PC-9 (cell line): Measurements from ENCODE around the gene SUN1. TPM values are rescaled to one million over a fixed set of nuclear protein-coding genes. Genes with fewer than 3 reads are reported as not detected.
A peak's percentile ranks its signal among the peaks of the same experiment; 100 is the strongest.

ENCODE experiments used
- BruUV-seq: library from RNA; stranded (reverse); fragments of 400-500 nt; replicated peaks from 2 replicates; lab custom pipeline; 2021; lab: Mats Ljungman, UMichigan
- CTCF ChIA-PET: fragments of 300-600 bp; sonication (Branson Sonifier 250); formaldehyde crosslinking; loops from one replicate; lab custom pipeline; 2022; ENCODE audit warnings: antibody characterized with exemption; lab: Charles Lee
- POLR2A ChIA-PET: fragments of 300-600 bp; sonication (Branson Sonifier 250); formaldehyde crosslinking; loops from one replicate; lab custom pipeline; 2022; ENCODE audit warnings: antibody characterized with exemption; ENCODE audit not compliant: unreplicated experiment; lab: Charles Lee
- DNase-seq, 2 experiments: peaks; one replicate each; pipeline versions ENCODE4 v3.0.0 to v3.0.0-alpha.2; 2015 to 2022; ENCODE audit warnings: mixed read lengths in 1 of 2
- H2AFZ ChIP-seq: fragments of 200-600 bp; sonication (generic); 2 replicates; pipeline ENCODE4 v1.8.1; 2017; ENCODE audit warnings: antibody characterized with exemption
- H3F3A ChIP-seq: fragments of 200-600 bp; sonication (generic); 2 replicates; pipeline ENCODE4 v1.8.1; 2017; ENCODE audit warnings: antibody characterized with exemption, mild to moderate bottlenecking, low read depth; ENCODE audit not compliant: insufficient read depth
- H3K27ac ChIP-seq: fragments of 200-600 bp; sonication (generic); 2 replicates; pipeline ENCODE4 v1.6.1; 2016; ENCODE audit warnings: mixed run types
- H3K27me3 ChIP-seq: fragments of 200-600 bp; sonication (generic); 2 replicates; pipeline ENCODE4 v1.6.1; 2016; ENCODE audit warnings: low read depth, mixed run types; ENCODE audit not compliant: insufficient read depth
- H3K36me3 ChIP-seq: fragments of 200-600 bp; sonication (generic); 2 replicates; pipeline ENCODE4 v1.6.1; 2016; ENCODE audit warnings: low read depth, mixed run types
- H3K4me1 ChIP-seq: fragments of 200-600 bp; sonication (generic); replicated peaks from 2 replicates; pipeline ENCODE4 v1.6.1; 2016; ENCODE audit warnings: mixed run types; ENCODE audit not compliant: insufficient read depth
- H3K4me2 ChIP-seq: fragments of 200-600 bp; sonication (generic); 2 replicates; pipeline ENCODE4 v1.6.1; 2017; ENCODE audit warnings: mixed run types
- H3K4me3 ChIP-seq: fragments of 200-600 bp; sonication (generic); 2 replicates; pipeline ENCODE4 v1.6.1; 2016; ENCODE audit warnings: mixed run types
- H3K79me2 ChIP-seq: fragments of 200-600 bp; sonication (generic); 2 replicates; pipeline ENCODE4 v1.6.1; 2017; ENCODE audit warnings: low read depth, mixed run types
- H3K9me2 ChIP-seq: fragments of 200-600 bp; sonication (generic); 2 replicates; pipeline ENCODE4 v1.8.1; 2017; ENCODE audit warnings: mild to moderate bottlenecking; ENCODE audit not compliant: insufficient read depth
- H3K9me3 ChIP-seq: fragments of 200-600 bp; sonication (generic); 2 replicates; pipeline ENCODE4 v1.8.1; 2016; ENCODE audit warnings: low read depth; ENCODE audit not compliant: insufficient read depth
- H4K20me1 ChIP-seq: fragments of 200-600 bp; sonication (generic); 2 replicates; pipeline ENCODE4 v1.8.1; 2017; ENCODE audit not compliant: insufficient read depth
- EZH2 ChIP-seq: fragments of 200-600 bp; sonication (generic); IDR thresholded peaks from 2 replicates; pipeline ENCODE4 v1.8.0; 2017; ENCODE audit warnings: antibody characterized with exemption, low read depth
- intact Hi-C: fragments of 100-400 bp; cut with micrococcal nuclease; formaldehyde crosslinking; loops from one replicate; pipeline ENCODE4 v1.10.0; 2022; ENCODE audit not compliant: unreplicated experiment
- total RNA-seq: library from RNA; stranded (reverse); gene quantifications from 2 replicates; pipeline ENCODE4 v1.2.3, GENCODE V29; 2021
- TF ChIP-seq, protein P1 (sequence below): fragments of 200-600 bp; sonication (generic); conservative IDR thresholded peaks from 2 replicates; pipeline ENCODE4 v1.6.1; 2017; ENCODE audit warnings: mixed run types, antibody characterized with exemption, mild to moderate bottlenecking, moderate library complexity

Gene SUN1
- total RNA-seq, 1 experiment from 2014 or later = 245 TPM

DNA sequence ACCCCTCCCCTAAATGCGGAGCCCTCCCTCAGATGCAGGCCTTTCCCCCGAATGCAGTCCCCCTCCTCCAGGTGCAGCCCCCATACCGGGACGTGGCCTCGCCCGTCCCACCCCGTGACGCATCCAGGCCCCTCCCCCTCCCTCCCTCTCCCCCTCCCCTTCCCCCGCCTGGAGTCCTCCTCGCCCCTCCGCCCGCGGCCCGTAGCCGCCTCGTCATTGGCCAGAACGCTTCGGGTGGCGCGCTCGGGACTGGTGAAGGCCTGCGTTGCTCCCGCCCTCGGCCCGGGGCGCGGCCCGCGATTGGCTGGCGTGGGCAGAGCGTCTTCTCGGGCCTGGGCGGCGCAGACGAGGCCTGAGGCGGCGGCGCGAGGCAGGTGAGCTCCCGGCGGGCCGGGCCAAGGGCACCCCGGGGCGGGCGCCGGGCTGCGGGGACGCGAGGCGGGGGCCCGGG lies 16.0 kb upstream of the SUN1 start:
- no peaks in the 10 kb centered on the region for H3K27me3 ChIP-seq
- BruUV-seq = no TSS peak
- peaks cover 52% of the 10 kb centered on the region for H3K79me2 ChIP-seq
- peaks cover 45% of the 10 kb centered on the region for H3F3A ChIP-seq
- peak overlapping the region; percentile 64 for H3K4me3 ChIP-seq
- H3K36me3 ChIP-seq = no peaks in the 10 kb centered on the region
- peak; percentile 94 to 100 for DNase-seq
- TF ChIP-seq, protein P1, sequence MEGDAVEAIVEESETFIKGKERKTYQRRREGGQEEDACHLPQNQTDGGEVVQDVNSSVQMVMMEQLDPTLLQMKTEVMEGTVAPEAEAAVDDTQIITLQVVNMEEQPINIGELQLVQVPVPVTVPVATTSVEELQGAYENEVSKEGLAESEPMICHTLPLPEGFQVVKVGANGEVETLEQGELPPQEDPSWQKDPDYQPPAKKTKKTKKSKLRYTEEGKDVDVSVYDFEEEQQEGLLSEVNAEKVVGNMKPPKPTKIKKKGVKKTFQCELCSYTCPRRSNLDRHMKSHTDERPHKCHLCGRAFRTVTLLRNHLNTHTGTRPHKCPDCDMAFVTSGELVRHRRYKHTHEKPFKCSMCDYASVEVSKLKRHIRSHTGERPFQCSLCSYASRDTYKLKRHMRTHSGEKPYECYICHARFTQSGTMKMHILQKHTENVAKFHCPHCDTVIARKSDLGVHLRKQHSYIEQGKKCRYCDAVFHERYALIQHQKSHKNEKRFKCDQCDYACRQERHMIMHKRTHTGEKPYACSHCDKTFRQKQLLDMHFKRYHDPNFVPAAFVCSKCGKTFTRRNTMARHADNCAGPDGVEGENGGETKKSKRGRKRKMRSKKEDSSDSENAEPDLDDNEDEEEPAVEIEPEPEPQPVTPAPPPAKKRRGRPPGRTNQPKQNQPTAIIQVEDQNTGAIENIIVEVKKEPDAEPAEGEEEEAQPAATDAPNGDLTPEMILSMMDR = no peak
- TF ChIP-seq EZH2 = no peak
- H2AFZ ChIP-seq = no peak overlapping the region
- H3K27ac ChIP-seq = no peak overlapping the region
- H3K4me2 ChIP-seq = peak overlapping the region; percentile 80
- ChIA-PET POLR2A (interaction anchor here (0.6 to 2.4 kb wide), 5 partner anchors 14 to 571 kb away, joined by 3 to 48 read pairs (median 8); partner anchors contain the start of gene SUN1), CTCF (interaction anchor here (0.6 to 1.1 kb wide), 4 partner anchors 13 to 211 kb away, joined by 3 to 12 read pairs (median 4); no protein-coding TSS in a partner anchor)
- peaks cover 22% of the 10 kb centered on the region for H4K20me1 ChIP-seq
- intact Hi-C loops = no loop called here
- no peaks in the 10 kb centered on the region for H3K9me2 ChIP-seq
- no peaks in the 10 kb centered on the region for H3K9me3 ChIP-seq
- peaks cover 38% of the 10 kb centered on the region for H3K4me1 ChIP-seq

DNA sequence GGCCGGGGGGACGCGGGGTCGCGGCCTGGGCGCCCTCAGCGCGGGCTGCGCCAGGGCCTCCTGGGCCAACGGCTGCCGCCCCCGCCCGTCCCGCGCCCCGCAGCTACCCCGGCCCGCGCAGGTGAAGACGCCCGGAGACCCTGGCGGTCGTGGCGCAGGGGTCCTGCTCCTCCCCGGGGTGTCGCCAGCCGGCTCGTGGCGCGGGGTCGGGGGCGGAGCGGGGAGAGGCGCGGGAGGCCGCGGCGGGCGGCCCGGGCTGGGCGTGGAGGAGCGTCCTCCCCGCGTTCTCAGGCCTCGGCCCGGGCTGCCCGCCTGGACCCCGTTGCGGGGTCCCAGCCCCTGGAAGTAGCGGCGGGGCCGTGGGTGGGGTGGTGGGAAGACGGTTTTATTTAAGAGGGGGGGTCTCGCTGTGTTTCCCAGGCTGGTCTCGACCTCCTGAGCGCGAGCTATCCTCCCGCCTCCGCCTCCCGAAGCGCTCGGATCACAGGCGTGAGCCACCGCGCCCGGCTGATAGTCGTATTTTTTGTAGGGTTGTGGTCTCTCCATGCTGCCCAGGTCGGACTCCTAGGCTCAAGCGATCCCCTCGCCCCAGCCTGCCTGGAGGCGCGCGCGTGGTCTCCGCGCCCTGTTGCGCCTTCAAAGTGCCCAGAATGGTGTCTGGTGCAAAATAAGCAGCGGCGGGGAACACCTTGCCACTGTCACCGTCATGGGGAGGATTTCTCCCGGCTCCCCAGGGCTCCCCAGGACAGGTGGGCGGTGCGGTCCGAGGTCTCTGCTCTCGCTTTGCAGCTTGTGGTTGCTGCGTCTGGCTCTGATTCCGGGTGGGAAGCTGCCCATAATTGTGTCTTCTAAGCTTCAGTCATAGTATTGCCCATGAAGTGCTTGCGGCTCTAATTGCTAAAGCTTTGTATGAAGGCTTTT lies 15.3 kb upstream of the SUN1 start:
- Histone ChIP-seq H4K20me1 (peaks cover 26% of the 10 kb centered on the region), H2AFZ (no peak overlapping the region), H3K36me3 (no peaks in the 10 kb centered on the region), H3K4me1 (peaks cover 31% of the 10 kb centered on the region), H3K27me3 (no peaks in the 10 kb centered on the region), H3K4me2 (peak overlapping the region; percentile 87), H3K27ac (peak overlapping the region; percentile 49), H3F3A (peaks cover 38% of the 10 kb centered on the region), H3K4me3 (peak overlapping the region; percentile 85), H3K9me3 (no peaks in the 10 kb centered on the region), H3K9me2 (no peaks in the 10 kb centered on the region), H3K79me2 (peaks cover 58% of the 10 kb centered on the region)
- intact Hi-C loops = loop anchor here (1.0 kb wide), 1 partner anchor 15 kb away; the partner anchor contains the start of gene SUN1
- no peak for TF ChIP-seq EZH2
- TF ChIP-seq, protein P1 = no peak
- POLR2A ChIA-PET = interaction anchor here (0.6 to 2.4 kb wide), 5 partner anchors 13 to 572 kb away, joined by 3 to 48 read pairs (median 8); partner anchors contain the start of gene SUN1
- peak in 1 of 2 experiments; percentile 49 for DNase-seq
- BruUV-seq = no TSS peak
- CTCF ChIA-PET = interaction anchor here (0.6 to 1.1 kb wide), 5 partner anchors 12 to 211 kb away, joined by 3 to 12 read pairs (median 3); no protein-coding TSS in a partner anchor

DNA sequence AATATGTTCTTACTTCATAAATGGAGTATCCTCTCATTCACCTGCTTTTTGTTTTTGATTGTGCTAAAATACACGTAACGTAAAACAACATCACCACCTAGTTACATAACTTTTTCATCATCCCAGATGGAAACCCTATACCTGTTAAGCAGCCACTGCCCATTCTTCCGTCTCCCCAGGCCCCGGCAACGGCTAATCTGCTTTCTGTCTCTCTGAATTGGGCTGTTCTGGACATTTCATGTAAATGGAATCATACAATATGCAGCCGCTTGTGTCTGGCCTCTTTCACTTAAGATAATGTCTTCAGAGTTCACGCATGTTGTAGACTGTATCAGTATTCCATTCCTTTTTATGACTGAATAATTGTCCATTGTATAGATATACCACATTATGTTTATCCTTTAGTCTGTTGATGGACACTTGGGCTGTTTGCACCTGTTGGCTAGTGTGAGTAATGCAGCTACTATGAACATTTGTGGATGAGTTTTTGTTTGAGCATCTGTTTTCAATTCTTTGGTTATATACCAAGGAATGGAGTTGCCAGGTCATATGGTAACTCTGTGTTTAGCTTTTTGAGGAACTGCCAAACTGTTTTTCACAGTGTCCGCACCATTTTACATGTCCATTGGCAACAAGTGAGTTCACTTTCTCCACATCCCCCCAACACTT lies 14.1 kb upstream of the SUN1 start:
- POLR2A ChIA-PET = interaction anchor here (0.5 to 2.4 kb wide), 3 partner anchors 12 to 29 kb away, joined by 4 to 48 read pairs (median 4); partner anchors contain the start of gene SUN1
- peaks cover 33% of the 10 kb centered on the region for H4K20me1 ChIP-seq
- BruUV-seq = TSS peak; percentile 26
- no peaks in the 10 kb centered on the region for H3K27me3 ChIP-seq
- no peaks in the 10 kb centered on the region for H3K9me2 ChIP-seq
- H3K9me3 ChIP-seq = no peaks in the 10 kb centered on the region
- H2AFZ ChIP-seq = no peak overlapping the region
- peak overlapping the region; percentile 49 for H3K27ac ChIP-seq
- TF ChIP-seq, protein P1 = peak; percentile 68
- TF ChIP-seq EZH2 = no peak
- peaks cover 70% of the 10 kb centered on the region for H3K79me2 ChIP-seq
- H3F3A ChIP-seq = peaks cover 28% of the 10 kb centered on the region
- CTCF ChIA-PET = interaction anchor here (0.6 to 0.8 kb wide), 2 partner anchors 13 to 94 kb away, joined by 3 to 4 read pairs; no protein-coding TSS in a partner anchor
- H3K4me3 ChIP-seq = peak overlapping the region; percentile 85; the same call in 1 of the 2 replicates
- H3K4me1 ChIP-seq = peaks cover 21% of the 10 kb centered on the region
- H3K36me3 ChIP-seq = no peaks in the 10 kb centered on the region
- H3K4me2 ChIP-seq = peak overlapping the region; percentile 87
- peak in 1 of 2 experiments; percentile 65 for DNase-seq
- intact Hi-C loops = no loop called here
